ENCODE results near the gene MAP4. TPM values are rescaled to one million over a fixed set of nuclear protein-coding genes. Genes with fewer than 3 reads are reported as not detected.

Gene MAP4
- total RNA-seq, 1 experiment from 2014 or later: 137 TPM

DNA sequence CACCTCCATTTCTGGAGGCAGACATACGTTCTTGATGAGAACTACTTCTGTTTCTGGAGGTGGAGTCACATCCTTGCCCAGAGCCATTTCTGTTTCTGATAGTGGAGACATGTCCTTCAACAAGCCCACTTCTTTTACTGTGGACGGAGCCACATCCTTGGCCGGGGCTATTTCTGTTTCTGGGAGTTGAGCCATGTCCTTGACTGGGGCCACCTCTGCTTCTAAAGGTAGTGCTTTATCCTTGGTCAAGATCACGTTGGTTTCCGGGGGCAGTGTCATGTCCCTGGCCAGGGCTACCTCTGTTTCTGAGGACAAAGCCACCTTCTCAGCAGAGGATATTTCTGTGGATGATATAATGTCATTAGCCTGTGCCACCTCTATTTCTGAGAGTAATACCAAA, 100.0 kb downstream of the MAP4 start:
- H3K27ac Mint-ChIP-seq (ENCODE audit: unreplicated experiment): no peak overlapping the region
- TF ChIP-seq, protein P1, sequence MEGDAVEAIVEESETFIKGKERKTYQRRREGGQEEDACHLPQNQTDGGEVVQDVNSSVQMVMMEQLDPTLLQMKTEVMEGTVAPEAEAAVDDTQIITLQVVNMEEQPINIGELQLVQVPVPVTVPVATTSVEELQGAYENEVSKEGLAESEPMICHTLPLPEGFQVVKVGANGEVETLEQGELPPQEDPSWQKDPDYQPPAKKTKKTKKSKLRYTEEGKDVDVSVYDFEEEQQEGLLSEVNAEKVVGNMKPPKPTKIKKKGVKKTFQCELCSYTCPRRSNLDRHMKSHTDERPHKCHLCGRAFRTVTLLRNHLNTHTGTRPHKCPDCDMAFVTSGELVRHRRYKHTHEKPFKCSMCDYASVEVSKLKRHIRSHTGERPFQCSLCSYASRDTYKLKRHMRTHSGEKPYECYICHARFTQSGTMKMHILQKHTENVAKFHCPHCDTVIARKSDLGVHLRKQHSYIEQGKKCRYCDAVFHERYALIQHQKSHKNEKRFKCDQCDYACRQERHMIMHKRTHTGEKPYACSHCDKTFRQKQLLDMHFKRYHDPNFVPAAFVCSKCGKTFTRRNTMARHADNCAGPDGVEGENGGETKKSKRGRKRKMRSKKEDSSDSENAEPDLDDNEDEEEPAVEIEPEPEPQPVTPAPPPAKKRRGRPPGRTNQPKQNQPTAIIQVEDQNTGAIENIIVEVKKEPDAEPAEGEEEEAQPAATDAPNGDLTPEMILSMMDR (IDR thresholded peaks at IDR 0.05; ENCODE audit: insufficient read depth in 1 of 2, low read depth in 1 of 2, low read length in 1 of 2, severe bottlenecking in 1 of 2, unreplicated experiment in 1 of 2): no peak
- H3K4me3 ChIP-seq (ENCODE audit: low read depth, low read length): no peak overlapping the region
- peaks cover 4% of the 10 kb centered on the region for H3K36me3 ChIP-seq (ENCODE audit: control insufficient read depth, insufficient read depth, low read length)
- H3K4me3 Mint-ChIP-seq (ENCODE audit: unreplicated experiment): no peak overlapping the region
- POLR2A ChIA-PET: no interaction called here
- H3K27me3 ChIP-seq (replicated peaks; ENCODE audit: control insufficient read depth, insufficient read depth, low read length): no peaks in the 10 kb centered on the region
- no TSS peak for BruUV-seq (replicated peaks)
- CTCF ChIA-PET: no interaction called here
- no peaks in the 10 kb centered on the region for H3K4me1 Mint-ChIP-seq (ENCODE audit: low read depth, unreplicated experiment)
- intact Hi-C loops (cut with micrococcal nuclease; ENCODE audit: unreplicated experiment): no loop called here
- no peak for DNase-seq
- no peaks in the 10 kb centered on the region for H3K9me3 ChIP-seq
- H3K27me3 Mint-ChIP-seq (ENCODE audit: insufficient read depth, unreplicated experiment): no peaks in the 10 kb centered on the region
- H3K9me3 Mint-ChIP-seq (ENCODE audit: unreplicated experiment): no peaks in the 10 kb centered on the region
- no peaks in the 10 kb centered on the region for H3K4me1 ChIP-seq
- peaks cover 58% of the 10 kb centered on the region for H3K36me3 Mint-ChIP-seq (ENCODE audit: insufficient read depth, unreplicated experiment)

DNA sequence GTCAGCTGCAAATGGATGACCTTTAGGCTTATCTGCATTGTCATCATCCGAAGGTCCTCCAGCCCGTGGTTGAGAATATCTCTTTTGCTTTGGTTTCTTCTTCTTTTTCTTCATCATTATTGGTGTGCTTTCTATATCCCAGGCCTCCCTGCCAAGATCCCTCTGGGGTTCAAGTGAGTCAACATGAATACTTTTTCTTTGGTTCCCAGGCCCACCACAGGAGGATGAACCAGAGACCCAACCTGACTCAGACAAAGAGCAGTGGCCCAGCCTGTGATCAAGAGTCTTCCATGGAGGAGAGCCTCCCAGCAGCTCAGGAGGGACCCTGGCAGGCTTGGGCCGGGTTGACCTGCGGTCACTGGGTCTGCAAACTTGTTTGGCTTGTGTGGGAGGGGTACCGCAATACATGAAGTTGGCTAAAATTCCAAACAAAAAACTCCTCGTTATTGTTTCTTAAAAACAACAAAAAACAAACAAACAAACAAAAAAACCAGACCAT, 104.2 kb downstream of the MAP4 start:
- Histone ChIP-seq H3K9me3 (no peaks in the 10 kb centered on the region), H3K36me3 (ENCODE audit: control insufficient read depth, insufficient read depth, low read length) (peaks cover 1% of the 10 kb centered on the region), H3K27me3 (replicated peaks; ENCODE audit: control insufficient read depth, insufficient read depth, low read length) (no peaks in the 10 kb centered on the region), H3K4me1 (no peaks in the 10 kb centered on the region), H3K4me3 (ENCODE audit: low read depth, low read length) (no peak overlapping the region)
- ChIA-PET POLR2A (no interaction called here), CTCF (no interaction called here)
- Mint-ChIP-seq H3K36me3 (ENCODE audit: insufficient read depth, unreplicated experiment) (peaks cover 50% of the 10 kb centered on the region), H3K4me1 (ENCODE audit: low read depth, unreplicated experiment) (no peaks in the 10 kb centered on the region), H3K27me3 (ENCODE audit: insufficient read depth, unreplicated experiment) (no peaks in the 10 kb centered on the region), H3K4me3 (ENCODE audit: unreplicated experiment) (no peak overlapping the region), H3K27ac (ENCODE audit: unreplicated experiment) (no peak overlapping the region), H3K9me3 (ENCODE audit: unreplicated experiment) (no peaks in the 10 kb centered on the region)
- BruUV-seq (replicated peaks): no TSS peak
- no peak for DNase-seq
- intact Hi-C loops (cut with micrococcal nuclease; ENCODE audit: unreplicated experiment): no loop called here
- TF ChIP-seq, protein P1 (IDR thresholded peaks at IDR 0.05; ENCODE audit: insufficient read depth in 1 of 2, low read depth in 1 of 2, low read length in 1 of 2, severe bottlenecking in 1 of 2, unreplicated experiment in 1 of 2): no peak

DNA sequence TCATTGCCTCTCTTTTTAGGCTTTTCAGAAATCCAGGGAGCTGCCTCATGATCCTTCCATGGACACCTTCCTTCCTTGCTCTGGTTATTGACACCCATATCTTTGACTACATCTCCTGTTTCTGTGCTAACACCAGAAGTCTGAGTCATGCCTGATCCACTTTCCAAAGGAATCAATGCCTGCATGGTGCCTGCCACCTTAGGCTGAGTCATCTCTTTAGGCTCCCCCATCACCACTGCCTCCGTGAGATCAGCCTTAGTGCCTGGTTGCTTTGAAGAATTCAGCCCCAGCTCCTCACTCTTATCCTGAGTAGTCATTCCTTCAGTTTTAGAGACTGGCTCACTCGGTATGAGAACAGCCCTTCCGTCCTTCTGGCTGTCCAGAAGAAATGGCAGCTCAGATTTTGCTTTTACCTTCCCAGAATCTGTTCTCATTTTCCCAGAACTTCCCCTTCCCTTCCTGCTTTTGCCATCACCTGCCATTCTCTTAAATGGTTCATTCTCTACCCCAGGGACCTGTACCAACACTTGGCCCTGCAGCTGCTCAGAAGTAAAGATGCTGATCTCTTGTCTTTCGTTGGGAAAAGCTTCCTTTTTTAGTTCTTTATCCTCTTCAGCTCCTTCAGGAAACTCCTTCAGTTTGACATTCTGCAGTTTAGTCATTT, 105.3 kb downstream of the MAP4 start:
- Histone ChIP-seq H3K27me3 (replicated peaks; ENCODE audit: control insufficient read depth, insufficient read depth, low read length) (no peaks in the 10 kb centered on the region), H3K4me1 (no peaks in the 10 kb centered on the region), H3K4me3 (ENCODE audit: low read depth, low read length) (no peak overlapping the region), H3K9me3 (no peaks in the 10 kb centered on the region), H3K36me3 (ENCODE audit: control insufficient read depth, insufficient read depth, low read length) (peaks cover 1% of the 10 kb centered on the region)
- Mint-ChIP-seq H3K36me3 (ENCODE audit: insufficient read depth, unreplicated experiment) (peaks cover 46% of the 10 kb centered on the region), H3K9me3 (ENCODE audit: unreplicated experiment) (no peaks in the 10 kb centered on the region), H3K4me1 (ENCODE audit: low read depth, unreplicated experiment) (no peaks in the 10 kb centered on the region), H3K4me3 (ENCODE audit: unreplicated experiment) (no peak overlapping the region), H3K27me3 (ENCODE audit: insufficient read depth, unreplicated experiment) (no peaks in the 10 kb centered on the region), H3K27ac (ENCODE audit: unreplicated experiment) (no peak overlapping the region)
- ChIA-PET POLR2A (no interaction called here), CTCF (no interaction called here)
- no peak for DNase-seq
- intact Hi-C loops (cut with micrococcal nuclease; ENCODE audit: unreplicated experiment): no loop called here
- TF ChIP-seq, protein P1 (IDR thresholded peaks at IDR 0.05; ENCODE audit: insufficient read depth in 1 of 2, low read depth in 1 of 2, low read length in 1 of 2, severe bottlenecking in 1 of 2, unreplicated experiment in 1 of 2): no peak
- no TSS peak for BruUV-seq (replicated peaks)

Data from Caco-2 (cell line).